Sigmoid colon (tissue), 4 donors: Measurements from ENCODE around the gene SLC8A2.

Experiments
- CTCF ChIP-seq, 4 experiments: fragments of 450-650 bp in 3 of 4; fragments of 200-600 bp in 1 of 4; IDR thresholded peaks; one replicate each; pipeline ENCODE4 v1.5.1; 2016 to 2019; ENCODE audit warnings: antibody characterized with exemption in 4 of 4, mild to moderate bottlenecking in 3 of 4, moderate library complexity in 2 of 4
- POLR2A ChIP-seq, 2 donors: fragments of 450-650 bp; IDR thresholded peaks; one replicate each; pipeline ENCODE4 v1.6.1; 2016; ENCODE audit warnings: antibody characterized with exemption in 2 of 2, mild to moderate bottlenecking in 2 of 2, moderate library complexity in 2 of 2
- POLR2AphosphoS5 ChIP-seq, 4 donors: sonication (generic); formaldehyde crosslinking; IDR thresholded peaks; one replicate each; pipeline ENCODE4 v1.6.1; 2017; ENCODE audit warnings: antibody characterized with exemption in 4 of 4

DNA sequence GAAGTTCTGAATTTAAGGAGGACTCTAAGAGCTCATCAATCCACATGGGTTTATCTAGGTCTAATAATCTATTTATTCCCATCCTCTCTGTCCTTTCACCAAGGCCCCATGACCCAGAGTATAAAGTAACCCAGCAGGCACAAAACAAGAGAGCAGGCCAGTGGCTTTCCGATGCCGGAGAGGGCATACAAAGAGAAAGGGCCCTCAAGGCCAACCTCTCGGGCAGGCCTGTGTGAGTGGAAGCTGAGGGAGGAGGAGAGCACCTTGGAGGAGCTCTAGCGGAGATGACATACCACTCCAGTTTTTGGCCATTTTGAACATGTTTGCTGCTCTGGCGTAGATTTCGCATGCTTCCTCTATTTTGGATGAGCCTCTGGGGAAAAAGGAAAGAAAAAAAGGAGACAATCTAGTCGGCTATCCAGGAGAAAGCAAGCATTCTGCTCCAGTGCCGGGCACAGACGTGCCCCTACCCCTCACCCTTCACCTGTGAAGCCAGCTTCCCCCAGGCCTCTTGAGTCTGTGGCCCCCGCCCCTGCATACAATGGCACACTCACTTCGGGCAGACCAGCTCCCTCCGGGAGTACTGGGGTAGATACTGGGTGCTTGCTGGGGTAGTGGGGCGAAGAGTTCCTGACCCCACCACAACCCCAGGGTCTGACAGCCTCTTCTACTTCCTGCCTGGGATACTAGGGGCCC, 31.6 kb upstream of the SLC8A2 start:
- TF ChIP-seq POLR2AphosphoS5 (IDR thresholded peaks at IDR 0.05) (no peak), POLR2A (IDR thresholded peaks at IDR 0.05) (no peak), CTCF (IDR thresholded peaks at IDR 0.05) (no peak)
